ENCODE data around the gene CDIP1.
"Not testable (repeated sequence)": the region's sequence is repeated elsewhere in the genome, so short reads cannot be mapped to it uniquely, and the experiment has no call there.

Gene CDIP1

DNA sequence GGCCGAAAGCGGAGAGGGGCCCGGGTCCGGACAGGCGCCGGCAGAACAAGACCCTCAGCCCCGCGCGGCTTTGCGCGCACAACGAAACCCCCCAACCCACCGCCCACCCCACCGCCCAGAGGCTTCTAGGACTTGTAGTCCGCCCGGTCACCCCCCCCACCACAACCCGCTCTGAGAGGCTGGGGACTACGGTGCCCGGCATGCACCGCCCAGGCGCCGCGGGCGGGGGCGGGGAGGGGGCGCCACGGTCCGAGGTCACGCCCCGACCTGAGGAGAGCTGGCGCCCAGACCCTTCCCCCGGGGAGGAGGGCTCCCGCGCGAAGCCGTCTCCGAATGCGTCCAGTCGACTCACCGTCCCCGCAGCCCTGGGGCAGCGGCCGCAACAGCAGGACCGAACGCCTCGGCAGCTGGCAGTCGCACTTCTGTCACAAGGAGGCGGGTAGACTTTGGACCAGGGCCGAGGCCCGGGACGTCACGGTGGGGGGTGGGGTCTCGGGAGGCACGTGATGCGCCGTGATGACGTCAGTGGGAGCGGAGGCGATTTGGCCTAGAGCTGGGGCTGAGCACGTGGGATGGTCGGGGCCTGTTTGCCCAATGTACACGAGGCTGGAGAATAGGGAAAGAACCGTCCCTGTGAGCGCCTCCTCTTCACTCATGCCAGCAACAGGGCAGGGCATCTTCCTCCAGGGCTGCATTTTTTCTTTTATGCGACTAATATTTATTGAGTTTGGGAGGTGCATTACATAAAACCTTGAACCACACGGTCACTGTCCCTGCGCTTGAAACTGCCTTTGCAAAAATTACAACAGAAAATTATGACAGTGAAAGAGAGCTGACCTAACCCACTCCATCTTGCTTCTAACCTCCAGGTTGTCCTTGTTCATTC, at the start of gene CDIP1:
Gene CDIP1 (minus strand): TSS at position 424 of the 886 bp plus-strand sequence. CDS start 24,643 bp downstream, outside the sequence.
- peak; percentile 96 for DNase-seq

DNA sequence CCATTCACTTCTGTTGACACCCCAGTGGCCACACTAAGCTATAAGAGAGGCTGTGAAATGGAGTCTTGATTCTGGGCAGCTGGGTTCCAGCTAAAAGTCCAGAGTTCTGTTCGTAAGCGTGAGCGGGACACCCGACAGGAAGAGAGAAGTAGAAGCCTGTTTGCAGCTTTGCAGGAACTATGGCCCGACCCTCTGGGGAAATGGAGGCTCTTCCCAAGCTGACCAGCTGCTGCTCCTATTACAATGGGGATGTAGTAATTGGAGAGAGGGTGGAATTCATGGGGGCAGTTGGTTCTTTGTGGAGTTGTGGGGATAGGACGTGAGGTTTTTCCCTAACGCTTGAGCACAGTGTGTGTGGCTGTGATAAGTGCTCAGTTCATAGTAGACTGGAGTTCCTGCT, 47.7 kb upstream of the CDIP1 start:
- no peak for DNase-seq

DNA sequence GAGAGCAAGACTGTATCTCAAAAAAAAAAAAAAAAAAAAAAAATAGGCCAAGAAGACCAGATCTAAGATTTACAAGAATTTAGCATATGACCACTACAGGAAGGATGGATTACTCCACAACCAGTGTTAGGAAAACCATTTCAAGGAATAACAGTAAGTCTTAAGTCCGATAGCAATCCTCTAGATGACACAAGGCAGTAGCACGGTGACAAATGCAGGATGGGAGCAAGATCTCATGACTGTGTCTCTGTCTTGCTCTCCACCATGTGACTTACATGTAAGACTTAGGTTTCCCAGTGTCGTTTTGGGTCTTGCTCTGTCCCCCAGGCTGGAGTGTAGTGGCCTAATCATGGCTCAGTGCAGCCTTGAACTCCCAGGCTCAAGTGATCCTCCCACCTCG, 45.3 kb upstream of the CDIP1 start:
- DNase-seq = no peak

DNA sequence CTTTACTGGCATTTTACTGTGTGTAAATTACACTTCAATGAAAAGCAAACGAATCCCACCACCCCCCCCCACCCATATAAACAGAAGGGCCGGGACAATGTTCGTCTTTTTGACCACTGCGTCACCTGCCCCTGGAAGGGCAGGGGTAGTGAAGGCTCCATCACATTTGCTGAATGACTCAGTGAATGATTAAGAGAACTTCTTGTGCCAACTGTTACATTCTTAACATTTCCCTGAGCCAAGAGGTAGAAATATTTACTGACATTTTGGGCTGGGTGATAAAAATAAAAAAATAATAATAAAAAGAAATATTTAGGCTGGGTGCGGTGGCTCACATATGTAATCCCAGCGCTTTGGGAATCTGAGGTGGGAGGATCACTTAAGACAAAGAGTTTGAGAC, 41.7 kb upstream of the CDIP1 start:
- no peak for DNase-seq

DNA sequence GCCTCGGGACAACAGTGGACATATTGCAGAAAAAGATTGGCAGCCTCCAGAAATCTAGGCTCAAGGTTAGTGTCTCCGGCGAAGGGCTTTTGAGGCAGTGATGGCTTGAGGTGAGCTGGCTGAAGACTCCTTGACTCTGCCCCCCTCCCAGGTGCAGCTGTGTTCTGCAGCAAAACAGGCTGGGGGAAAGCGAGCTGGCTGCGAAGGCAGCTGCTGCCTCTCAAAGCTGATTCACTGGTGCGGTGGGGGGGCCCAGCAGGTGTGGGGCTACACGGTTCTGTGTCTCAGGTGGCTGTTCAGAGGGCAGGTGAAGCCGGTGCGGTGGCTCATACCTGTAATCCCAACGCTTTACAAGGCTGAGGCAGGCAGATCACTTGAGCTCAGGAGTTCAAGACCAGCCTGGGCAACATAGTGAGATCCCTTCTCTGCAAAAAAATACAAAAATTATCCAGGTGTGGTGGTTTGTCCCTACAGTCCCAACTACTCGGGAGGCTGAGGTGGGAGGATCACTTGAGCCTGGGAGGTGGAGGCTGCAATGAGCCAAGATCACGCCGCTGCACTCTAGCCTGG, 40.5 kb upstream of the CDIP1 start:
- no peak for DNase-seq

DNA sequence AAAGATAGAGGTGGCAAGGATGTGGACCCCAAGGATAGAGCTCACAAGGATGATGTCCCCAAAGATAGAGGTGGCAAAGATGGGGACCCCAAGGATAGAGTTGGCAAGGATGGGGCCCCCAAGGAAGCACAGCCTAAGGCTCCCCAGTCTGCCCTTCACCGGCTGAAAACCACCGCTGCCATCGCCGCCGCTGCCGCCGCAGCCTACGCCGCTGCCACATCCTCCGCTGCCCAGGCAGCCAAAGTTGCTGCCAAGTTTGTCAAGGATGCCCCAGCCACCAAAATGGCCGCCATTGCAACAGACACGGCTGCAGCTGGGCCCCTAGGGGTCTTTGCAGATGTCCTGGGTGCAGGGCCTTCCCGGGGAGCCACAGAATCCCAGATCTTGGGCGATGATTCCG, 37.4 kb upstream of the CDIP1 start:
- no peak for DNase-seq

DNA sequence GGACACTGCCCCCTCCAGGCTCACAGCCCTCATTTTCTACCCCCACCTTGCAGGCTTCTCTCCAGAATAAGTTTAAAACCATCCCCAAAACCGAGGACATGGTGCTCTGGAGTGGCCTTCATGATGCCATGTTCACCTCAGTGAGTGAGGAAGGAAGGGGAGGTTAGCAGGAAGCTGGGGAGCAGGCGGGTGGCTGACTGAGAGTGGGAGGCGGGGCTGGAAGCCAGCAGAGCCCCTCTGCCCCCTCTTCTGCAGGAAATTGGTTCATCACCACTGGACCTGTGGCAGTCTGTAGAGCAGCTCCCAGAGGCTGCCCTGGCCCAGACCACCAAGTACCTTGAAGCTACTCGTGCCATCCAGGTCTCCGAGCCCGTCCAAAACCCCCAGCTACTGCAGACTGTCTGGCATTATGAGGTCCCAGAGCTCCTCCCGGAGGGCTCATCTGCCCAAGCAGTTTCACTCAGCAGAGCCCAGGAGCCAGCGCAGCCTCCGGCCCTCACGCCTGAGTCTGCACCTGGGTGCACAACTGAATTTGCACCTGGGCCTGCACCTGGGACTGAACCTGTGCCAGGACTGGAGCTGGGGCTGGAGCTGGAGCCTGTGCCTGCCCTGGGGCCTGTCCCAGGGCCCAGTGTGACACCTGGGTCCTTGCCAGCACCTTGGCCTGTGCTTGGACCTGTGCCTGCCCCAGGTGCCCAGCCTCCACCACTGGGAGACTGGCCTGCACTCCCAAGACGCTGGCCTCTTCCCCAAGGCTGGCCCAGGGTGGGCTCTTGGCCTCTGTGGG, 36.5 kb upstream of the CDIP1 start:
- DNase-seq = no peak

DNA sequence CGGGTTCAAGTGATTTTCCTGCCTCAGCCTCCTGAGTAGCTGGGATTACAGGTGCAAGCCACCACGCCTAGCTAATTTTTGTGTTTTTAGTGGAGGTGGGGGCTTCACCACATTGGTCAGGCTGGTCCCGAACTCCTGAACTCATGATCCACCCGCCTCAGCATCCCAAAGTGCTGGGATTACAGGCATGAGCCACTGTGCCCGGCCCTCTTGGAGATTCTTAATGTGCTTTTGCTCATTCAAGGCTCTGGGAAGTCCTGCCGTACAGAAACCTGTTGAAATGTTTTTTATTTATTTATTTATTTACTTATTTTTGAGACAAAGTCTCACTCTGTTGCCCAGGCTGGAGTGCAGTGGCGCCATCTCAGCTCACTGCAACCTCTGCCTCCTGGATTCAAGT, 35.4 kb upstream of the CDIP1 start:
- DNase-seq = not testable (repeated sequence)

DNA sequence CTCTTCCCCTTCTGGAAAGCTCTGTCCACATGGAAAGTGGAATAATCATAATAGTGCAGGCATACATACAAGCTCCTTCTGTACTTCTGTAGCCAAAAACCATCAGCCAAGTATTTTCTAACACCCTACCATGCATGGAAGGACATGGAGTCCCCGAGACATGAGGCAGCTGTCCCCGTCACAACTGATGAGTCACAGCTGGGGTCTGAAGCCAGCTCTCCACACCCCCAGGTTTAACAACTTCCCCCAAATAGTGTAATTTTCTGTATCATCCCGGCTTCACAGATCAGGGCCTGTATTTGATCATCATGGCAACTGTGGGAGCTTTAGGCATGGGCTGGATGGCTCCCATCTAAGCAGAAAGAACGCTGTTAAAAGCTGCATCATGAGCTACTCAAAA, 34.1 kb upstream of the CDIP1 start:
- DNase-seq = no peak

DNA sequence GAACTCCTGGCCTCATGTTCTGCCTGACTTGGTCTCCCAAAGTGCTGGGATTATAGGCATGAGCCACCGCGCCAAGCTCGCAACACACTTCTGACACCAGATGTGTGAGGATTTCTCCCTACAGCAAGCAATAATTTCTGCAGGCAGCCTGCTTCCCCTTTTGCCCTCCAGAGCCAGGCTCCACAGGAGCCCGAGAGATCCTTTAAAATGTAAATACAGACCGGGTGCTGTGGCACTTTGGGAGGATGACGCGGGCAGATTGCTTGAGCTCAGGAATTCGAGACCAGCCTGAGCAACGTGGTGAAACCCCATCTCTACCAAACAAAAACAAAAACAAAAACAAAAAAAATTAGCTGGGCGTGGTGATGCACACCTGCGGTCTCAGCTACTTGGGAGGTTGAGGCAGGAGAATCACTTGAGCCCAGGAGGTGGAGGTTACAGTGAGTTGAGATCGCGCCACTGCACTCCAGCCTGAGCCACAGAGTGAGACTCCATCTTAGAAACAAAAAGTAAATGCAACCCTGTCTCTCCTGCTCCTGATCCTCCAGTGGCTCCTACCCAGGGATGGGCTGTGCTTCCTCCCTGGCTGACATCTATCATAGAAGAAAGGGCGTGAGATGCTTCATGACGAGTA, 32.2 kb upstream of the CDIP1 start:
- DNase-seq = no peak

DNA sequence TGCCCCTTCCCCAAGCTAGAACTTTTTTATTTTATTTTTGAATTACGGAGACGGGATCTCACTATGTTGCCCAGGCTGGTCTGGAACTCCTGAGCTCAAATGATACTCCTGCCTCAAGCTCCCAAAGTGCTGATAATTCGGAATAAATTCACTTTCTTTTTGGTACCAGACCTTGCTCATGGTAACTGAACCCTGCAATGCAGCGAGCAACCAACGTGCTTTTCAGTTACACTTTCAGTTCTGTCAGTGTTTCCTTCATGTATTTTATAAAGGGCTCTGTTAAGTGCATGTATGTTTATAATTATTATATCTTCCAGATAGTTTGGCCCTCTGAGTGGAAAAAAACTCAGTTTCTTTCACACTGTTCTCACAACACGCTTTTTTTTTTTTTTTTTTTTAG, 31.5 kb upstream of the CDIP1 start:
- DNase-seq = no peak

DNA sequence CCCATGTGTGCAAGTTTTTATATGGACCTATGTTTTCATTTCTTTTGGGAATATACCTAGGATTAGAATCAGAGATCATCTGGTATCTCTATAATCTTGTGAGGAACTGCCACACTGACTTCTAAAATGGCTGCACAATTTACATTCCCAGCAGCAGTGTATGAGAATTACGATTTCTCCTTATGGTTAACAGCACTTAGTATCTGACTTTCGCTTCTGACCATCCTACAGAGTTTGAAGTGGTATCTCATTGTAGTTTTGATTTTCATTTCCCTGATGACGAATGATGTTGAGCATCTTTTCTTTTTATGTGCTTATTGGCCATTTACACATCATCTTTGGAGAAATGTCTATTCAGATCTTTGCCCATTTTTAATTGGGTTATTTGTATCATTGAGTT, 27.6 kb upstream of the CDIP1 start:
- peak; percentile 9 for DNase-seq

DNA sequence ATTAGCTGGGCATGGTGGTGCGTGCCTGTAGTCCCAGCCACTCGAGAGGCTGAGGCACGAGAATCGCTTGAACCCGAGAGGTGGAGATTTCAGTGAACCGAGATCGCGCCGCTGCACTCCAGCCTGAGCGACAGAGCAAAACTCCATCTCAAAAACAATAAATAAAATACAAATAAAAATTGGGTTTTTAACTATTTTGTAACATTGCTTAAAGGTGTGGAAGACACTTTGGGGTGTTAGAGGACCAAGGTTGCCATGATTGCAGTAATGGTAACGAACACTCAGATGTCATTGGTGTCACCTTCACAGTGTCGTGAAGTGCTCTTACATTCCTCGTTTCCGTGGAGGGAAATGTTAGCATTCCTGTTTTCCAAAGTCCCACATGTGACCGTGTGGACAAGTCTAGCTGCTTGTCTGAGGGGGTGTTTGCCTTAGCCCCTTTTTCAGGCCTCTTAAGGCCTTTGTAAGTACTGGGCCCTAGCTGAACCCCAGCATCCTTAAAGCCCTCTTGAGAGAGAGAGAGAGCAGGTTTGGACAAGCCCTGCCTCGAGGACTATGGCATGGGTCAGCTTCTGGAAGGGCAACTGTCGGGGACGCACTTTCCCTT, 26.2 kb upstream of the CDIP1 start:
- no peak for DNase-seq

DNA sequence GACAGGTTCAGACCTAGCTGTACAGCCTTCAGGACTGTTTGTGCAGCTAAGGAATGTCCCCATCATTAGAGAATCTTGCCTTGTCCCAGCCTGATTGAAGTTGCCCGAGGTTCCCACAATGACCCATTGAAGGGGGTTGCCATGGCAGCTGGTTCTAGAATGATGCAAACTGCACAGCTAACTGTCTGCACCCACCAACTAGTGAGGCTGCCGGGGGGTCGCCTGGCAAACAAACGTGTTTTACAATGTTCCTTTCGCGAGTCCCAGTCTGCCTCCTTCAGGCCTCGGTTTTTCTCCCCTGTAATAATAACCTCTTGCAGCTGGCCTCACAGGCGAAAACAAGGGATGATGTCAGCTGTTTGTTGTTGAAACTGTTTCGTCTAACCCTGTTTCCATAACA, 23.0 kb upstream of the CDIP1 start:
- DNase-seq = no peak

DNA sequence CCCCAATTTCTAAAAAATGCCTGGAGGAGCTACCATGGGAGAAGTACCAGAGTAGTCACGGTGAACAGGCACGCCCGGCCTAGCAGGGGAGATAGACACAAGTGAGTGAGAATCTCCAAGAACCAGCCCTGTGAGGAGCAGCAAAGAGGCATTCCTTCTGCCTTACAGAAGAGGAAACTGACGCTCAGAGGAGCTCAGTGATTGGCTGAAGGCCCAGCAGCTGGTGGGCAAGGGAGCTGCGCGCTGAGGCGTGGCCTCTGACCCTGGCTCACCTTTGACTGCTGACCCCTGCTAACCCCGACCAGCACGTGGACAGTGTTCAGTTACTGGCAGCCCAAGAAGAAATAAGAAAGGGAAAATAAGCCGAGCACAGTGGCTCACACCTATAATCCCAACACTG, 19.4 kb upstream of the CDIP1 start:
- no peak for DNase-seq

DNA sequence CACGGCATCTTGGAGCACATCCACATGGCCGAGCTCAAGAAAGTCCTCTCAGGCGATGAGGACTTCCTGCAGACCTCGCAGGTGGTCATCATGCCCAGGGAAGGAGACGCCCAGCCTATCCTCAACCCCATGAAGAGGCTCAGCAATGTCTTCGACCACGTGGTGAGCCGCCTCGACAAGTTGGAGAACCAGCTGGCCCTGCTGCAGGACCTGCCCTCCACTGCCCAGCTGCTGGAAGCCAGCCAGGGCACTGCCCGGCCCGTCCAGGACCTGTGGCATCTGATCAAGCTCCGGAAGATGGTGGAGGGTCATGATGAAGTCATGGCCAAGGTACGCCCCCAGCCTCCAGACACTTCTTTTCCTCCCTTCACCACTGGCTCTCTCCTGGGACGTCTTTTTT, 18.0 kb upstream of the CDIP1 start:
- DNase-seq = no peak

DNA sequence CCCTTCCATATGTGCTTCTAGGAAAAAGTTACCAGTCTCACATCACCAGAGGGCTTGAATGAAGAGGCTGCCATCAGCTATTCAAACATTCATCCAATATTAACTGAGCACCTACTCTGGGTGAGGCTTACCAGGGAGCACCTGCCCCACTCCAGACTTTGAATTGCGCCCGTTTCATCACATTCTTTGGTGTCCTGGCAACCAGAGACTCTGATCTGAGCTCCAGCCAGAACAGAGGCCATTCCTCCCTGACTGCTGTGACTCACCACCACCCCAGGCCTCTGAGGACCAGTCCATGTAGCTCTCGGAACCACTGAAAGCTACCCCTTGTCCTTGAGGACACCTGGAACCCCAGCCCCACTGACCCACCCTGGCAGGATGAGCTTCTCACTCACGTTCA, 17.5 kb upstream of the CDIP1 start, which contains the start of gene C16orf96:
Gene C16orf96 (plus strand): TSS at position 229 of the 400 bp plus-strand sequence. CDS start 150 bp downstream, at position 379.
- DNase-seq = no peak

DNA sequence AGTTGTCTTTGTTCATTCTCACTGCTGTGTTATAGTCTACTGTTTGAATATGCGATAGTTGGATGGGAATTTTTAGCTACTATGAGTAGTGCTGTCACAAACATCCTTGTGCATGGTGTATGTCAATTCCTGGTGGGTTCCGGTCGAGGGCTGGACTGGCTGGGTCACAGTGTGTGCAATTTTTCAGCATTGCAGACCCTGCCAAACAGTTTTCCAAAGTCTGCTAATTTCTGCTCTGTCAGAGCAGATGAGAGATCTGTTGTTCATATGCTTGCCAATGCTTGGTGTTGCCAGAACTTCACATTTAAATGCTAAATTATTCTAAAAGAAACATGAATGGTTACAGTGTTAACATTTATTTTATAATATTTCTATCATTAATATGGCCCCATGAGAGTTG, 14.0 kb upstream of the CDIP1 start:
- no peak for DNase-seq

DNA sequence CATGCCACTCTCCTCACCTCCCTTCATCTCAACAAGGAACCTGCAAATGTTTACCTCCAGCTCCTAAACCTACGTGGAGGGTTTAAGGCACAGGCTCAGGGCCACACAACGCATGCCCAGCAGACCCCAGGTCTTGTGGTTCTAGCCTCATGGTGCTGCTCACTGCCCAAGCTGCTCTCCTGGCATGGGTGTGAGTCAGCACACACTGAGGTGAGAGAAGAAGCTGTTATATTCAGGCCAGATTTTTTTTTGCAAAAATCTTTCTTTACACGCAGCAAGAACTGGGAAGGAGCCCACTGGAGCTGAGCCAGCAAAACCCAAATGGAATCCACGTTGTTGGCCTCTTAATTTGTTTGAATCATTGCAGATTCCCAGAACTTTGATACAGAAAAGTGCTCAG, 12.0 kb upstream of the CDIP1 start:
- DNase-seq = no peak

DNA sequence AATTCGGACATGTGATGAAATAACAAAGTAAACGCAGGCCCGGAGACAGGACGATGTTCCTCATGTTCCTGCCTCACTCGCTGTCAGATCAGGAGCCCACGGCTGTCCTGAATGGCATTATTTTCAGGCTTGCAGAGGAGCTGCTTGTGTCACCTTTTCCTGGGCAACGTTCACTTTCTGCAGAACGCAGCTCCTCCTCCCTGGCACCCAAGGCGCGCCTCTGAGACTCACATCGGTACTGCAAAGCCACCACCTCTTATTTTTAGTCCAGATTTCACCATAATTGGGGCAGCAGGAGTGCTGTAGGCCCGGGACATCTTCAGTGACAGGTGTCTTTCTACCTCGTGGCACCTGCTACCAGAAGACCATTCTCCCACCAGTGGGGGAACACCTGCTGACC, 9.6 kb upstream of the CDIP1 start:
- no peak for DNase-seq

DNA sequence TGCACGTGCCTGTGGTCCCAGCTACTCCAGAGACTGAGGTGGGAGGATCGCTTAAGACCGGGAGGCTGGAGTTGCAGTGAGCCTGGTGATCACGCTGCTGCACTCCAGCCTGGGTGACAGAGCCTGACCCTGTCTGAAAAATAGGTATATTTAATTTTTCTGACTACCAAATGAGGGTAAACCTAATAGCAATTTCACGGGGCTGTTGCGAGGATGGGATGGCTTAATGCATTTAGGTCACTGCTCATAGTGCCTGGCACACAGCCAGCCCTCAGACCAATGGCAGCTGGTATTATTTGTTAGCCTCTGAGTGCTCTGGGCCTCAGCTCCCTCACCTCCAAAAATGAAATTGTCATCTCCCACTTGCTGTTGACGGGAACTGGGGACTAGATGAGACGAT, 5.9 kb upstream of the CDIP1 start:
- no peak for DNase-seq

DNA sequence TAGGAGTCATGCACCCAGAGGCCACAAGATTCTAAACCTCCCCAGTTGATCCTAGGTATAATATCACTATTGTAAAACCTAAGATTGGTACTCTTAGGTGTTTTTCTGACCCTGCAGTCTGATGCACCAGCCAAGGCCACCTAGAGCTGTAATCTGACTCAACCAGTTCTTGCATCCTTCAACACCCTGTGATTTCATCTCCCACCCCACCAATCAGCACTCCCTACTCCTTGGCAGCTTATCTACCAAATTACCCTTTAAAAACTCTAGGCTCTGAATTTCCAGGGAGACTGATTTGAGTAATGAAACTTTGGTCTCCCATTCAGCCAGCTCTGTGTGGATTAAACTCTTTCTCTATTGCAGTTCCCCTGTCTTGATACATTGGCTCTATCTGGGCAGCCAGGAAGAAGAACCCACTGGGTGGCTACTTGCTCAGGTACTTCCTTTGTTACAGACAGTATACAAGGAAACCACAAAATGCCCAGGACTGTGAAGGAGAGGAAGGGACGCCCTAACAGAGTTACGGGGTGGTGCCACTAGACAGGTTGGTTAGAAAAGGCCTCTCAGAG, 1.2 kb upstream of the CDIP1 start:
- DNase-seq = no peak
